Measurements from ENCODE around the gene CHP1. TPM values are rescaled to one million over a fixed set of nuclear protein-coding genes. Genes with fewer than 3 reads are reported as not detected.
"Not testable (repeated sequence)": the region's sequence is repeated elsewhere in the genome, so short reads cannot be mapped to it uniquely, and the experiment has no call there.

Gene CHP1
- total and polyA plus RNA-seq, 2 of the 8 experiments (the other 6 are each of a cell fraction or from before 2014, with no cell fraction given): 45.2 to 89.0 TPM

DNA sequence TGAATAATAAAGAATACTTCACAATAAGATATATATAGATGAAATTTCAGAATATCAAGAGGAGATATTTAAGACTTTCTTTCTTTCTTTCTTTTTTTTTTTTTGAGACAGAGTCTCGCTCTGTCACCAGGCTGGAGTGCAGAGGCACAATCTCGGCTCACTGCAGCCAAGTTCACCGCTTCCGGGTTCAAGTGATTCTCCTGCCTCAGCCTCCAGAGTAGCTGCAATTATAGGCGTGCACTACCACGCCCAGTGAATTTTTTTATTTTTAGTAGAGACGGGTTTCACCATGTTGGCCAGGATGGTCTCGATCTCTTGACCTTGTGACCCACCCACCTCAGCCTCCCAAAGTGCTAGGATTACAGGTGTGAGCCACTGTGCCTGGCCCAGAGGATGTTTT, 19.7 kb downstream of the CHP1 start:
- H2BK120ac ChIP-seq (replicated peaks; ENCODE audit: low read depth, low read length); H2AK5ac ChIP-seq (ENCODE audit: low read depth, low read length); H3K79me1 ChIP-seq (ENCODE audit: low read depth, low read length); H3K9me3 ChIP-seq (ENCODE audit: insufficient read depth in 2 of 2, low read depth in 1 of 2, low read length in 1 of 2); H3K56ac ChIP-seq (replicated peaks; ENCODE audit: insufficient read length, low read depth, low read length); H3K4me2 ChIP-seq (ENCODE audit: insufficient read depth in 1 of 2, low read depth in 2 of 2, low read length in 2 of 2); H3K23ac ChIP-seq (ENCODE audit: insufficient read length); CTCF ChIA-PET (ENCODE audit: partially characterized antibody); H3K4me3 ChIP-seq (ENCODE audit: extremely low read depth in 1 of 4, insufficient read depth in 2 of 4, low read depth in 3 of 4, low read length in 4 of 4); H4K8ac ChIP-seq (ENCODE audit: extremely low read depth, insufficient read depth, low read length); H3K4ac ChIP-seq (replicated peaks; ENCODE audit: insufficient read length, low read depth, low read length); H4K91ac ChIP-seq (replicated peaks; ENCODE audit: insufficient read length, low read length); H3K27ac ChIP-seq (ENCODE audit: low read depth, low read length); H2AFZ ChIP-seq (ENCODE audit: low read length); H2BK20ac ChIP-seq (ENCODE audit: low read length); POLR2A ChIA-PET (ENCODE audit: partially characterized antibody); FAIRE-seq; H2BK5ac ChIP-seq (ENCODE audit: low read depth, low read length); H3K9ac ChIP-seq (replicated peaks in 1 of 4; ENCODE audit: extremely low read depth in 1 of 4, low read depth in 3 of 4, low read length in 3 of 4); H4K20me1 ChIP-seq (replicated peaks in 1 of 2; ENCODE audit: control insufficient read depth in 1 of 2, insufficient read depth in 2 of 2, low read length in 2 of 2); H3K4me1 ChIP-seq (replicated peaks in 1 of 4; ENCODE audit: control insufficient read depth in 3 of 4, insufficient read depth in 4 of 4, low read length in 3 of 4); H4K5ac ChIP-seq (ENCODE audit: insufficient read length, low read depth, low read length); H2BK12ac ChIP-seq (ENCODE audit: low read depth, low read length); H3K27me3 ChIP-seq (replicated peaks in 1 of 4; ENCODE audit: control insufficient read depth in 3 of 4, extremely low read depth in 1 of 4, insufficient read depth in 3 of 4, low read length in 3 of 4); H3K79me2 ChIP-seq (ENCODE audit: control insufficient read depth in 1 of 2, insufficient read depth in 2 of 2, low read length in 2 of 2); DNase-seq (ENCODE audit: low read depth in 1 of 2, low spot score in 2 of 2); H2BK15ac ChIP-seq (ENCODE audit: low read length); H3K23me2 ChIP-seq (ENCODE audit: low read depth, low read length); H3K36me3 ChIP-seq (ENCODE audit: control insufficient read depth in 2 of 4, insufficient read depth in 4 of 4, low read length in 3 of 4); H3K18ac ChIP-seq (ENCODE audit: extremely low read depth, low read length); H3K14ac ChIP-seq (ENCODE audit: insufficient read length): not testable (repeated sequence)
- 95% methylated on average over 8 of the region's 8 CpGs; no CpG with 5 or more reads in 1 of the 2 experiments for WGBS, 2 experiments (ENCODE audit: extremely low coverage in 1 of 2, insufficient coverage in 1 of 2, insufficient read length in 1 of 2, insufficient replicate concordance in 2 of 2, low coverage in 1 of 2, low lambda C conversion rate in 2 of 2, missing lambda C conversion rate in 1 of 2)
